HepG2 (cell line): Measurements from ENCODE around the gene HOXC11. TPM values are rescaled to one million over a fixed set of nuclear protein-coding genes. Genes with fewer than 3 reads are reported as not detected.

Source experiments
- ATAC-seq: fragments of 200-7000 bp; cut with Tn5 transposase; 3 replicates; pipeline ENCODE4 v1.9.1; 2020; ENCODE audit warnings: mild to moderate bottlenecking, moderate library complexity
- BruUV-seq: library from RNA; stranded (reverse); fragments of 400-500 nt; replicated peaks from 2 replicates; lab custom pipeline; 2021; lab: Mats Ljungman, UMichigan
- CTCF ChIA-PET: fragments of 300-600 bp; formaldehyde crosslinking; extraction: SDS; loops from one replicate; lab custom pipeline; 2021; ENCODE audit warnings: low total read pairs, inconsistent platforms, low intra/inter-chr PET ratio; lab: Yijun Ruan, JAX
- POLR2A ChIA-PET: fragments of 350-600 bp; sonication (Branson Sonifier 250); formaldehyde crosslinking; loops from one replicate; lab custom pipeline; 2020; ENCODE audit warnings: antibody characterized with exemption, inconsistent platforms; lab: Yijun Ruan, JAX
- DNase-seq: peaks from one replicate; pipeline ENCODE4 v3.0.0-alpha.2; 2015; ENCODE audit warnings: low spot score
- FAIRE-seq: peaks from 3 replicates; lab custom pipeline; 2011; peaks lifted over from hg19 to GRCh38; lab: Jason Lieb, UNC
- H2AFZ ChIP-seq: one replicate; pipeline ENCODE4 v1.6.1; 2011; ENCODE audit warnings: low read length, inconsistent platforms
- H3K27ac ChIP-seq: fragments of 300-600 bp; 3 replicates; pipeline ENCODE4 v1.8.0; 2011; ENCODE audit warnings: mixed run types, mild to moderate bottlenecking, mixed read lengths, low read length, inconsistent platforms; ENCODE audit not compliant: insufficient read depth; ENCODE audit errors: extremely low read length
- H3K27me3 ChIP-seq, 2 experiments: fragments of 200-600 bp in 1 of 2; 2 replicates in 1 of 2; 3 replicates in 1 of 2; pipeline versions ENCODE4 v1.6.0 to v1.8.0; 2011; ENCODE audit warnings: low read length in 2 of 2, mild to moderate bottlenecking in 2 of 2, moderate library complexity in 2 of 2, inconsistent platforms in 1 of 2; ENCODE audit not compliant: insufficient read depth in 2 of 2, control insufficient read depth in 1 of 2
- H3K36me3 ChIP-seq, 2 experiments: fragments of 200-600 bp in 1 of 2; replicated peaks in 1 of 2; 2 replicates in 1 of 2; 3 replicates in 1 of 2; pipeline versions ENCODE4 v1.5.1 to v1.8.0; 2011; ENCODE audit warnings: low read length in 2 of 2, inconsistent platforms in 1 of 2; ENCODE audit not compliant: insufficient read depth in 2 of 2, control insufficient read depth in 1 of 2
- H3K4me1 ChIP-seq: 2 replicates; pipeline ENCODE4 v1.5.1; 2012; ENCODE audit warnings: low read length, inconsistent platforms; ENCODE audit not compliant: insufficient read depth
- H3K4me2 ChIP-seq: 2 replicates; pipeline ENCODE4 v1.6.0; 2011; ENCODE audit warnings: low read depth, low read length, inconsistent platforms
- H3K4me3 ChIP-seq, 3 experiments: fragments of 200-600 bp in 1 of 3; sonication (generic), shearing (Covaris generic) in 1 of 3; replicated peaks in 1 of 3; 2 replicates each; pipeline ENCODE4 v1.5.1; 2011 to 2016; ENCODE audit warnings: low read length in 3 of 3, inconsistent platforms in 2 of 3, low read depth in 2 of 3, mild to moderate bottlenecking in 2 of 3, control low read depth in 1 of 3, mixed read lengths in 1 of 3; ENCODE audit not compliant: insufficient read depth in 1 of 3
- H3K79me2 ChIP-seq: one replicate; pipeline ENCODE4 v1.6.1; 2011; ENCODE audit warnings: low read length, inconsistent platforms; ENCODE audit not compliant: insufficient read depth
- H3K9ac ChIP-seq: 2 replicates; pipeline ENCODE4 v1.6.0; 2011; ENCODE audit warnings: mild to moderate bottlenecking, low read depth, low read length, inconsistent platforms; ENCODE audit not compliant: insufficient read depth
- H3K9me3 ChIP-seq: 2 replicates; pipeline ENCODE4 v1.5.1; 2012; ENCODE audit warnings: mild to moderate bottlenecking, low read length
- H4K20me1 ChIP-seq: 2 replicates; pipeline ENCODE4 v1.6.0; 2011; ENCODE audit warnings: inconsistent platforms, mild to moderate bottlenecking, low read length, moderate library complexity; ENCODE audit not compliant: insufficient read depth
- EEA1 ChIP-seq: sonication (generic); formaldehyde crosslinking; IDR thresholded peaks from 2 replicates; pipeline ENCODE4 v1.5.1; 2020; ENCODE audit warnings: mild to moderate bottlenecking, missing genetic modification reagents, borderline replicate concordance
- GLI4 ChIP-seq: sonication (generic); formaldehyde crosslinking; IDR thresholded peaks from 2 replicates; pipeline ENCODE4 v1.5.1; 2020; ENCODE audit warnings: missing genetic modification reagents, mild to moderate bottlenecking, moderate library complexity, borderline replicate concordance
- MTA1 ChIP-seq: sonication (generic); formaldehyde crosslinking; IDR thresholded peaks from 2 replicates; pipeline ENCODE4 v1.4.0; 2020; ENCODE audit warnings: missing genetic modification reagents, mild to moderate bottlenecking, borderline replicate concordance
- PRPF4 ChIP-seq: fragments of 200-400 bp; formaldehyde crosslinking; IDR thresholded peaks from 2 replicates; pipeline ENCODE4 v1.6.1; 2016; ENCODE audit warnings: low read length, low read depth; ENCODE audit not compliant: poor library complexity, severe bottlenecking
- RAD21 ChIP-seq: fragments of 450-650 bp; formaldehyde crosslinking; IDR thresholded peaks from 2 replicates; pipeline ENCODE4 v1.5.0; 2020; ENCODE audit warnings: mild to moderate bottlenecking
- TAF15 ChIP-seq: fragments of 200-400 bp; formaldehyde crosslinking; IDR thresholded peaks from one replicate; pipeline ENCODE4 v1.6.1; 2018; ENCODE audit warnings: mild to moderate bottlenecking, low read depth, low read length; ENCODE audit not compliant: poor library complexity, severe bottlenecking
- U2AF2 ChIP-seq: fragments of 200-400 bp; formaldehyde crosslinking; IDR thresholded peaks from 2 replicates; pipeline ENCODE4 v1.6.1; 2017; ENCODE audit warnings: low read depth, mild to moderate bottlenecking, low read length
- ZBTB7A ChIP-seq: sonication (generic); formaldehyde crosslinking; IDR thresholded peaks from 2 replicates; pipeline ENCODE4 v1.8.0; 2022; ENCODE audit warnings: mild to moderate bottlenecking, missing genetic modification reagents
- ZFP41 ChIP-seq: sonication (generic); formaldehyde crosslinking; IDR thresholded peaks from 2 replicates; pipeline ENCODE4 v1.4.0; 2020; ENCODE audit warnings: mild to moderate bottlenecking, missing genetic modification reagents, borderline replicate concordance
- ZNF253 ChIP-seq: sonication (generic); formaldehyde crosslinking; IDR thresholded peaks from 2 replicates; pipeline ENCODE4 v1.8.0; 2022; ENCODE audit warnings: mild to moderate bottlenecking, missing genetic modification reagents, borderline replicate concordance
- ZNF614 ChIP-seq: IDR thresholded peaks from 2 replicates; pipeline ENCODE4 v1.6.1; 2018; ENCODE audit warnings: missing biosample characterization, missing genetic modification reagents, inconsistent platforms, borderline replicate concordance
- WGBS: methylation state at CpG from one replicate; pipeline ENCODE4 v1.1.6; 2017; ENCODE audit warnings: low lambda C conversion rate; 5-methylcytosine and 5-hydroxymethylcytosine counted together
- in situ Hi-C: cut with HindIII; loops from 2 replicates; pipeline ENCODE4 v1.10.0; 2017; ENCODE audit warnings: low pct_unique_long_range_greater_than_20kb; ENCODE audit not compliant: extremely low pct_ligation_motif_present
- intact Hi-C: fragments of 100-400 bp; cut with micrococcal nuclease; formaldehyde crosslinking; loops from one replicate; pipeline ENCODE4 v1.10.0; 2022; ENCODE audit not compliant: unreplicated experiment
- polyA plus RNA-seq, 8 experiments: library from polyadenylated mRNA; depleted of rRNA in 3 of 8; stranded (reverse) in 7 of 8; unstranded in 1 of 8; fragments of >200 nt; fragmentation: Illumina TruSeq in 4 of 8; extraction: Trizol in 4 of 8; gene quantifications; 2 replicates each; pipeline versions ENCODE4 v1.2.1 to v1.2.3, GENCODE V29; 2011 to 2016; ENCODE audit warnings: low read depth in 4 of 8, missing spikeins in 1 of 8, mixed read lengths in 1 of 8; ENCODE audit not compliant: insufficient read depth in 1 of 8
- total RNA-seq, 5 experiments: library from RNA; depleted of rRNA; stranded (reverse); fragments of >200 nt; fragmentation: Illumina TruSeq; extraction: Trizol; gene quantifications; 2 replicates each; pipeline ENCODE4 v1.2.3, GENCODE V29; 2016; ENCODE audit warnings: low read depth in 1 of 5
- TF ChIP-seq, protein P1 (sequence below): conservative IDR thresholded peaks from 2 replicates; pipeline ENCODE4 v1.6.1; 2018; ENCODE audit warnings: missing genetic modification reagents

Gene HOXC11
- total and polyA plus RNA-seq, 2 of the 13 experiments (the other 11 are each of a cell fraction or from before 2014, with no cell fraction given): not detected

DNA sequence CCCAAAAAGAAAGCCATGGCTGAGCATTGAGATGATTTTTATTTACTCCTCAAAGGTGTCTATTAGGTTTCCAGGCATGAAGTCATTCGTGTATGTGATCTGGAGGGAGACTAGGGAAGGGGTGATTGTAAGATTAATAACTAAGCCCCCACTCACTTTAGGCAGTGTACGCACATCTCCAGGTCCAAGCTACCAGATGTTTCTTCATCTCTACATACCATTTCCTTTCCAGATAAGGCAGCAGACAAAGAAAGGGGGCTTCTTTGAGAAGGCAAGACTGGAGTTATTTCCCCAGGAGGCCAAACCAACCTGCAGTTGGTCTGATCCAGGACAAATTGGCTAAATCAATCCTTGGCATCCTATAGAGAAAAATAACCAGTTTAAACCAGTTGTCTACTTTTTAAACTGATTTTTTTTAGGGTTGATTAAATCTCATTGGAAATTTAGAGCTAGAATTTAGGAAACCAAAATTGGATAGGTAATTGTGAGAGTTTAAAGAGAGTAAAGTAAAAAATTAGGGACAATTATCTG is 30.4 kb upstream of the HOXC11 start:
- no peak overlapping the region for H3K27ac ChIP-seq
- no peak for TF ChIP-seq RAD21
- no peak for TF ChIP-seq EEA1 (CRISPR knock-in tag)
- no peak for TF ChIP-seq ZNF614 (CRISPR knock-in tag)
- TF ChIP-seq, all 625 proteins: peak for 0
- peaks cover 11 to 85% of the 10 kb centered on the region in 2 experiments for H3K27me3 ChIP-seq
- H3K4me2 ChIP-seq: no peak overlapping the region
- ATAC-seq (no peak), DNase-seq (no peak), FAIRE-seq (no peak)
- no peak overlapping the region for H2AFZ ChIP-seq
- POLR2A ChIA-PET: no interaction called here
- CTCF ChIA-PET: no interaction called here
- 8% methylated on average over 2 of the region's 2 CpGs for WGBS
- no peak overlapping the region for H3K9ac ChIP-seq
- BruUV-seq: no TSS peak
- H3K79me2 ChIP-seq: no peaks in the 10 kb centered on the region
- H3K36me3 ChIP-seq: no peaks in the 10 kb centered on the region
- intact Hi-C loops: no loop called here
- no peaks in the 10 kb centered on the region for H3K9me3 ChIP-seq
- no peaks in the 10 kb centered on the region for H3K4me1 ChIP-seq
- in situ Hi-C loops: loop anchor here (25.0 kb wide), 1 partner anchor 155 kb away; no protein-coding TSS in a partner anchor
- no peak overlapping the region for H3K4me3 ChIP-seq
- H4K20me1 ChIP-seq: no peaks in the 10 kb centered on the region

DNA sequence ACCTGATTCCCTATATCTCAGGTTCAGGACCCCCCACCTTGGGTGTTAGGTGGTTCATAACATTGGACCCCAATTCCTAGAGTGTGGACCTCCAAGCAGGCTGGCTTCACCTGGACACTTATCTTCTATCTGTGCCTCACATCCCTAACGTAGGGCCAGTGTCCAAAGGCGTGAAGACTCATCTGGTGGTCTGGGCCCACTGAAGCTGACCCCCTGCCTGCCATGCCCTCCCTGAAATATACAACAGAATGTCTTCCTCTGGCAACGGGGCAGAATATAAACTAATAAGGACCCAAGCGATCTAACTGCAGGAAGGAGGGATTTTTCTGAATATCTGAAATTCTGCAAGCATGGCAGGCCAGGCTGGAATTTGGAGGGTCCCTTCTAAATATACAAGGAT is 28.7 kb upstream of the HOXC11 start:
- WGBS: 11% methylated on average over 4 of the region's 4 CpGs
- in situ Hi-C loops (loop anchor here (25.0 kb wide), 1 partner anchor 157 kb away; no protein-coding TSS in a partner anchor), intact Hi-C loops (no loop called here)
- TF ChIP-seq PRPF4 (no peak), ZBTB7A (CRISPR knock-in tag) (no peak), MTA1 (CRISPR knock-in tag) (no peak), ZNF253 (no peak), U2AF2 (no peak), TAF15 (no peak), GLI4 (CRISPR knock-in tag) (no peak), ZFP41 (no peak)
- TF ChIP-seq, protein P1, sequence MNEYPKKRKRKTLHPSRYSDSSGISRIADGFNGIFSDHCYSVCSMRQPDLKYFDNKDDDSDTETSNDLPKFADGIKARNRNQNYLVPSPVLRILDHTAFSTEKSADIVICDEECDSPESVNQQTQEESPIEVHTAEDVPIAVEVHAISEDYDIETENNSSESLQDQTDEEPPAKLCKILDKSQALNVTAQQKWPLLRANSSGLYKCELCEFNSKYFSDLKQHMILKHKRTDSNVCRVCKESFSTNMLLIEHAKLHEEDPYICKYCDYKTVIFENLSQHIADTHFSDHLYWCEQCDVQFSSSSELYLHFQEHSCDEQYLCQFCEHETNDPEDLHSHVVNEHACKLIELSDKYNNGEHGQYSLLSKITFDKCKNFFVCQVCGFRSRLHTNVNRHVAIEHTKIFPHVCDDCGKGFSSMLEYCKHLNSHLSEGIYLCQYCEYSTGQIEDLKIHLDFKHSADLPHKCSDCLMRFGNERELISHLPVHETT (CRISPR knock-in tag): no peak
- Histone ChIP-seq H3K4me1 (no peaks in the 10 kb centered on the region), H3K27ac (no peak overlapping the region), H2AFZ (no peak overlapping the region), H3K36me3 (no peaks in the 10 kb centered on the region), H3K9me3 (no peaks in the 10 kb centered on the region), H3K9ac (no peak overlapping the region), H3K79me2 (no peaks in the 10 kb centered on the region), H4K20me1 (no peaks in the 10 kb centered on the region), H3K4me3 (no peak overlapping the region), H3K4me2 (no peak overlapping the region), H3K27me3 (peaks cover 11 to 78% of the 10 kb centered on the region in 2 experiments)
- BruUV-seq: no TSS peak
- ChIA-PET CTCF (no interaction called here), POLR2A (no interaction called here)
- no peak for FAIRE-seq
- no peak for ATAC-seq
- DNase-seq: no peak
